ENCODE results near the gene SVIP.
A peak's percentile ranks its signal among the peaks of the same experiment; 100 is the strongest.

SVIP gene

GRCh38 chr11:22829231-22830081, at the start of gene SVIP:
Gene SVIP (minus strand): TSS chr11:22829801. CDS start chr11:22829748, 53 bp downstream.
- FAIRE-seq = no peak

DNA sequence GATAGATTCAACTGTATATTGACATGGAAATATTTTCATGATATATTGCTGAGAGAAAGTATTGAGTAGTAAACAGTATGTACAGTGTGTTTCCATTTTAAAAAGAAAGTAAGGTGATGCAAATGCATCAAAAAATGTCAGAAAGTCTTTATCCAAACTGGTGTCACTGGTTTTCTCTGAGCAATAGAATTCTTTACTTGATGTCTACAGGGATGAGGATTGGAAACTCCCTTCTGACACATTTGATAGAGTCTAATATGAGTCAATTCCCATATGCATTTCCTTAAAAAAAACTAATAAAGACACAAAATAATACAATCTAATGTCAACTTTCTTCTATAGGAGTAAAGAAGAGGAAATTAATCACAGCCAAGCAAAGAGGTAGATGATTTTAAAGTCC, 49.0 kb upstream of the SVIP start:
- FAIRE-seq = no peak

- no peak for FAIRE-seq
Observed at GRCh38 chr11:22878039-22878438, 48.4 kb upstream of the SVIP start.

DNA sequence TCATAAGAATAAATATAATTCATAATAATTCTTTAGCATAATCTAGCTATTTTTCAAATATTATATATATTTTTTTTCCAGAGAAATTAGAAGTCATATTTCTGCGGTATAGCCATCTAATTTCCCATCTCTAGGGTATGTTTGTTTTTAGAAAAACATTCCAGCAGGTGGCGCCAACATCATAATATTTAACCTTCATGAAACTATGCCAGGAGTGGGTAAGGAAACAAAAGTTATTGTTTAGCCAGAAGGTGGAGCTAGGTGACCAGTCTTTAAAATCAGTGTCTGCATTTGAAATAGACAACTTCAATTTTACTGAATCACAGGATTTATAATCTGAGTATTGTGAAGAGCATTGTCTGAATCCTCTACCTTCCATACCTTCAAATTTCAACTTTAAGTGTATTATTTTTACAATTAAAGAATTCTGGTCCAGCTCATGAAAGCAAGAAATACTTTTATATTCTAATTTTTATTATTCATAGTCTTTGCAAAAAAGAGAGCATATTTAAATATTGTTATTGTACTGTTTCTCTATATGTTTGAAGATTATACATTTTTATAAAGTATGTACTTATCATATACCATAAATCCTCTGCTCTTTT, 46.4 kb upstream of the SVIP start:
- peak; percentile 69 for FAIRE-seq

DNA sequence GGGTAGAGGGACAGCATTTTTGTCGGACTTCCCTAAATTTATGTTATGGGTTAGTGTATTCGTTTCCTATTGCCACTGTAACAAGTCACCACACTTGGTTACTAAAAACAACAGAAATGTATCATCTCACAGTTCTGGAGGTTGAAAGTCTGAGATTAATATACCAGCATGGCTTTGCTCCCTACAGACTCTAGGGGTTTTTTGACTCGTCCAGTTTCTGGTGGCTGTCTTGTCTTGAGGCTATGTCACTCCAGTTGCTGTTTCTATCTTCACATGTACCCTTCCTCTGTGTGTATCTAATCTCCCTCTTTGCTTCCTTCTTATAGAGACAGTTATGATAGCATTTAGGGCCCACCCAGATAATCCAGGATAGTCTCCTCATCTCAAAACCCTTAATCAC, 39.7 kb upstream of the SVIP start:
- FAIRE-seq = no peak

DNA sequence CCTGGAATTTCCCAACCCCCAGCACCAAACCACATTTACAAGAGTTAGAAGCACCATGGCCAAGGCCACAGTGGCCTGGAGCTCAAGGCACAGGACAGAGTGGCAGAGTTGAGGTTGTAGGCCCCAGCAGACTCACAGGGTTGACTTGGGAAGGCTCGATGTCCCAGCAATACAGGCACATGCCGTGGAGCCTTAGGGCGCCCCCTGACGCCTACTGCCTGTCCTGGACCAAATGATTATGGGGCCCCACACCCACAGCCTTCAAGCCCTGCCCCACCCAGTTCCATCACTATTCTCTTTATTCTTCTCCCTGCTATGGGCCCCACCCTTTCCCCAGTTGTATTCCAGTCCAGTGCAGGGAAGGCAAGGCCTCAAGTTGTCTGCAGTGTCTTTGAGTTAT, 30.6 kb upstream of the SVIP start, which contains the start of gene CCDC179:
CCDC179 (minus strand) TSS at position 234 of the 400 bp plus-strand sequence; CDS start at position 181, 53 bp downstream.
- no peak for FAIRE-seq

DNA sequence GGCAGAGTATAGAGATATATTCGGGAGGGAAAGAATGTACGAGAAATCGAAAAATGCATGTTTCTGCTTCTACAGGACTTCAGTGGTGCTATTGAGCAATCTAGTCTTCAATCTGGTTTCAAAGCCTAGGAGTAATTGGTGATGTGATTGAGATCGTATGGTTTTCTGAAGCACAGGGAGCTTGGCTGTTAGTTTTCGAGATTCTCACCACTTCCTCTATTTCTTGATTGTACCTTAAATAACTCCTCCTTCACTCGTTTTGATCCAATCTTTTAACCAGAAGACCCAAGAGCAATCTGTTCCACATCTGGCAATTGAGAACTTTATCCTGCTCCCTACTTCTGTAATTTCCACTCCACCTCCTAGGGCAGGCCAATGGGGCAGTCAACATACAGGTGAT, 30.2 kb upstream of the SVIP start:
- no peak for FAIRE-seq

GRCh38 chr11:22851477-22851876, 21.9 kb upstream of the SVIP start:
- FAIRE-seq = no peak

GRCh38 chr11:22846726-22847125, 17.1 kb upstream of the SVIP start:
- FAIRE-seq = no peak

- no peak for FAIRE-seq
Observed at GRCh38 chr11:22832315-22833015, 2.9 kb upstream of the SVIP start.

GRCh38 chr11:22830082-22830414, 447 bp upstream of the SVIP start:
- FAIRE-seq = no peak

GRCh38 chr11:22828373-22828772, 1.2 kb downstream of the SVIP start:
- FAIRE-seq = no peak

DNA sequence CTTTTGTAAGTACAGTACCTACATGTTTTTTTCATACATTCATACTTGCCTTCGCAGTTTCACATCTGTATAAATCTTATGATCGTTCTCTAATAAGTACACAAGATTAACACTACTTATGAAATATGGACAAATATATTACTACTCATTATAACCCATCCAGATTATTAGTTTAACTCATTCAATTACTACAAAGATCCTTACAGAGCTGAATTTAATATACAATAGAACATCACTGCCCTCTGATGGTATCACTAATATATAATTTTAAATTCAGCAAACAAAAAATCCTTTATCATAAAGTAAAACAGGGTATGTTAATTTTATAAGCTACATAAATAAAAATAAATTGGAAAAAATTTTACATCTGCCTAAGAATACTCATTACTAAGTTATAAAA, 7.4 kb downstream of the SVIP start:
- FAIRE-seq = no peak

DNA sequence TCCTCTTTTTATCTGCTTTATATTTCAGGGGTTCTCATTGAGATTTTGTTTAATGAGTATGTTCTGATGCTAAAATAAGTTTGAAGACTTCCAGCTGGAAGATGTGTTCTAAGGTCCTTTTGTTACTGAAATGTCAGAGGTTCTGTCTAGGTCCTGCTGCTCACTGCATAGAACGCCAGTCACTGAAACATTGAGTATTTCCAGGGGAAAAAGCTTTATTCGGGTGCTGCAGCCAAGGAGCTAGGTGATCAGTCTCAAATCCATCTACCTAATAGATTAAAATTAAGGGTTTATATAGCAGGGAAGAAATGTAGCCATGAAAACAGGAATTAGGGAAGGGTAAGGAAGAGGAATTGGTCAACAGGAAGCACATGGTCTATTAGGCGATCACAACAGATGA, 19.7 kb downstream of the SVIP start:
- no peak for FAIRE-seq

DNA sequence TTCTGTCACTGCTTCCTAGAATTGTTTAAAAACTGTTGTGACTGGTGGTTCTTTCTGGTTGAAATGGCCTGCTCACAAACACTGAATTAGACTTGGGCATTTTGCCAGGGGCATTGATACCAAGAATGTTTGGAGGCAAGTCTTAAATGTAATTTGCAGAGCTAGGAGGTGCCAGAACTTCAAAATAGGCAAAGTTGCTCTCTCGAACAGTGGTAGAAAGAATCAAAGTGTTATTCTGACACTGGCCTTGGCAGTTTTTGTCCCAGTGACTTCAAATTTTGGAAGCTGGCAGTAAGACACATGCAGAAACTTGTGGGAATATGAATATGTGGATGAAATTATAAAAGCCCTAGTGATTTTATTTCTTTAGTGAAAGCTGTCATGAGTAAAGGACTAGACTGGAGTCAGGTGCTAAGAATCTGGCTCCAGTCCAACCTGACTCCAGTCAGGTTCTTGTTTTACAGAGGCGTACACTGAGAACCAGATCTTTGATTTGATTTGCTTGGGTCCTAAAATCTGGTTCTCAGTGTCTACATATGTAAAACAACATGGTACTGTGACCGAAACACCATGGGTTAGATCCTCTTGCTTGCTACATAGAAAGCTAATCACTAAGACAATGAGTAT, 20.9 kb downstream of the SVIP start:
- no peak for FAIRE-seq

DNA sequence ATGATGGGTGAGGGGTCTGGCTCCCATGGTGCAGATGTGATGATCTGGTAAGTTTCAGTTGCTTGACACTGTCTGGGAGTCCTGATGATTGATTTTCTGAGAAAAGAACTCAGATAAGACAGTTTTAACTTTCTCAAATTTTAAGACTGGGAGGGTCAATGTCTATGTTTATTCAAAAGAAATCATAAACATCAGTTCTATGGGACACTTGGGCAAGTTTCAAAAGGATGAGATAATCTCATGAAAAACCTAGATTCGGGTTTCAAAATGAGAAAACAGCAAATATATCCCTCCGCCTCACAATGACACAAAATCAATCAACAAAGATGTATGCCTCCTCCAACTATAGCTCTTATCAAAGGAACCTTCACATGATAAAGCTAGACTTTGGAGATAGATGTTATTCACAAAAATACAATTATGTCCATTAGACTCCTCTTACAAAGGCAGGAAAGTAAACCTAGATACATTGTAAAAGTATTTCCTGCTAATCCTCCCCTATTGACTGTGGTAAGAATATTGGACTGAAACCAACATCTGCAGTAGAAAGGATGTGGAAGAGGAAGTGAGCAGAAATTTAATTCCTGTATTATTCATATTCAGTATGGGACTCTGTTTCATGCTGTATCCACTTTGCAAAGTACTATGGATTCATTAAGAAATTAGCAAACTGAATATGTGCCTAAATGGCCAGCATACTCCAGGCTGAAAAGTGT, 21.6 kb downstream of the SVIP start:
- FAIRE-seq = no peak

GRCh38 chr11:22807391-22807790, 22.2 kb downstream of the SVIP start:
- FAIRE-seq = no peak

DNA sequence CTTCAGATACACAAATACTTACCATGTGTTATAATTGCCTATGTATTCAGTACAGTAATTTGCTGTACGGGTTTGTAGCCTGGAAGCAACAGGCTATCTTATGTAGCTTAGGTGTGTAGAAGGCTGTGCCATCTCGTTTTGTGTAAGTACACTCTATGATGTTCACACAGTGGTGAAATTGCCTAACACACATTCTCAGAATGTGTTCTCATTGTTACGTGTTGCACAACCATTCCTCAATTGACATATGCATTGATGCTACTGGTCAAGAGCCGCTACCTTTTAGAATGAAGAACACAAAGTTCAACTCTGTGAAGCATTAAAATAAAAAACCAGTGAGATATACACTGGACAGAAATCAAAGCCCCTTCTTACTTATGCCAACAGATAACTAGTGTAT, 26.7 kb downstream of the SVIP start:
- FAIRE-seq = no peak

DNA sequence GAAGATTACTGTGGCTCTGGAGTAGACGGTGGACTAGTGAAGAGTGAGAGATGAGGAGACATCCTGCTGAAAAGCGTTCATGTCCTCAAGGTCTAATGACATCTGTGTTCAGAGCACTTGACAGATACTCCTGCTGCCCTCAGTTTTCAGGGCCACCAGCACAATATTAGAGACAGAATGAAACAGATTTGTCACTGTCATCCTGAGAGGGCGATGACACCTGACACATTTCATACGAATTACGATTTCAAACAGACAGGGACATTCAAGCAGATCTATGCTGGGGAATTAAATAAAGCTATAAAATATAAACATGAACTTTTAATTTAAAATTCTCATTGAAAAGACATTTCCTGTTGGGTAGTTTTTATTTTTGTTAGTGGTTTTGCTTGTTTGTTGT, 29.1 kb downstream of the SVIP start:
- FAIRE-seq = no peak

GRCh38 chr11:22798901-22799300, 30.7 kb downstream of the SVIP start:
- FAIRE-seq = no peak

GRCh38 chr11:22797047-22797446, 32.6 kb downstream of the SVIP start:
- no peak for FAIRE-seq

DNA sequence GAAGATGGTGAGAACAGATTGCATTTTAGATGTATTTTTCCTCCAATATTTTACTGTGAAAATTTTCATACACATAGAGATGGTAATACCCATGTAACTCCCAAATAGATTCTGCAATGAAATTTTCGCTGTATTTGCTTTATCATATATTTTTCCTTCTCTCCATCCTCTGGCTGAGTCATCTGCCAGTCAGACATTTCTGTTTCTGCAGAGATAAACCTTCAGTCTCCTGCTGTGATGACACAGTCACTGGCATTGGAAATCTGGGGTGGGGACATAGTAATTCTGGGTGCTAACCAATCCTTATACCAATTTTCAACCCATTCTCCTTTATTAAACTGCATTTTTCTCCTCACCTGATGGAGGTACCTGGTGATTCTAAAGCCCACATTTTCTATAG, 33.7 kb downstream of the SVIP start:
- FAIRE-seq = no peak

- FAIRE-seq = no peak
Observed at GRCh38 chr11:22792497-22792896, 37.1 kb downstream of the SVIP start.

Measured in colon (tissue), 2 donors.